ENCODE results near the gene C4B.
"Not testable (repeated sequence)": the region's sequence is repeated elsewhere in the genome, so short reads cannot be mapped to it uniquely, and the experiment has no call there.

C4B gene

DNA sequence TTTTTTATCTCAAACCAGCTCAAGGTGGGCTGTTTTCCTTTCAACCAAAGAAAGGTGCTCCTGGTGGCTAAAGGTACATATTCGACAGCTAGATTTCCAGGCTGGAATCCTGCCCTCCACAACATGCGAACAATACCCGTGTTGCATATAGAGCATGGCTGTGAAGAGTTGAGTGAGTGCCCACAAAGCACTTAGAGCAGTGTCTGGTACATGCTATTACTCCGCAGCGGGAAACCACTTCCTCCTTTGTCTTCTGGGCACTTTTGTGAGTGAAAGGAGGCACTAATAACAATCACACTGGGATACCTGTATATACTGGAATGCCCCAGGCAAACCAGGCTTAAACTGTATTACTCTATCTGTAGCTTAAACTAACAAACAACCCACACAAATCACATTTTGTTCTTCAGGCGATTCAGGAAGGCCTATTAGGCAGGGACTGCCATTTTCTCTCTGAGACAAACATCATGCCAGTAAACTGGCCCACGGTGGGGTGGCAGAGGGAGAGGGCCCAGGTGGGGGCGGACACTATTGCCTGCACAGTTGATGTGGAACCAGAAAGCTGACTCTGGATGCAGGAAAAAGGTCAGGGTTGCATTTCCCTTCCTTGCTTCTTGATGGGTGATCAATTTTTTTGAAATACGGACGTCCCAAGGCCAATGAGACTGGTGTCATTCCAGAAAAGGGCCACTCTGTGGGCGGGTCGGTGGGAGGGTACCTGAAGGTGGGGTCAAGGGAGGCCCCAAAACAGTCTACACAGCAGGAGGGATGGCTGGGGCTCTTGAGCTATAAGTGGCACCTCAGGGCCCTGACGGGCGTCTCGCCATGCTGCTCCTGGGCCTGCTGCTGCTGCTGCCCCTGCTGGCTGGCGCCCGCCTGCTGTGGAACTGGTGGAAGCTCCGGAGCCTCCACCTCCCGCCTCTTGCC, 23.3 kb downstream of the C4B start, which contains the start of gene CYP21A2:
Gene CYP21A2, plus strand, starts transcription at position 818 of the 927 bp plus-strand sequence. Its CDS starts 8 bp downstream, at position 826.
- DNase-seq = not testable (repeated sequence)

DNA sequence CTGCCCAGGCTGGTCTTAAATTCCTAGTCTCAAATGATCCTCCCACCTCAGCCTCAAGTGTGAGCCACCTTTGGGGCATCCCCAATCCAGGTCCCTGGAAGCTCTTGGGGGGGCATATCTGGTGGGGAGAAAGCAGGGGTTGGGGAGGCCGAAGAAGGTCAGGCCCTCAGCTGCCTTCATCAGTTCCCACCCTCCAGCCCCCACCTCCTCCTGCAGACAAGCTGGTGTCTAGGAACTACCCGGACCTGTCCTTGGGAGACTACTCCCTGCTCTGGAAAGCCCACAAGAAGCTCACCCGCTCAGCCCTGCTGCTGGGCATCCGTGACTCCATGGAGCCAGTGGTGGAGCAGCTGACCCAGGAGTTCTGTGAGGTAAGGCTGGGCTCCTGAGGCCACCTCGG, 24.3 kb downstream of the C4B start:
- peak; percentile 7 for DNase-seq

GRCh38 chr6:32039321-32040274, 25.0 kb downstream of the C4B start:
- peak; percentile 17 for DNase-seq

DNA sequence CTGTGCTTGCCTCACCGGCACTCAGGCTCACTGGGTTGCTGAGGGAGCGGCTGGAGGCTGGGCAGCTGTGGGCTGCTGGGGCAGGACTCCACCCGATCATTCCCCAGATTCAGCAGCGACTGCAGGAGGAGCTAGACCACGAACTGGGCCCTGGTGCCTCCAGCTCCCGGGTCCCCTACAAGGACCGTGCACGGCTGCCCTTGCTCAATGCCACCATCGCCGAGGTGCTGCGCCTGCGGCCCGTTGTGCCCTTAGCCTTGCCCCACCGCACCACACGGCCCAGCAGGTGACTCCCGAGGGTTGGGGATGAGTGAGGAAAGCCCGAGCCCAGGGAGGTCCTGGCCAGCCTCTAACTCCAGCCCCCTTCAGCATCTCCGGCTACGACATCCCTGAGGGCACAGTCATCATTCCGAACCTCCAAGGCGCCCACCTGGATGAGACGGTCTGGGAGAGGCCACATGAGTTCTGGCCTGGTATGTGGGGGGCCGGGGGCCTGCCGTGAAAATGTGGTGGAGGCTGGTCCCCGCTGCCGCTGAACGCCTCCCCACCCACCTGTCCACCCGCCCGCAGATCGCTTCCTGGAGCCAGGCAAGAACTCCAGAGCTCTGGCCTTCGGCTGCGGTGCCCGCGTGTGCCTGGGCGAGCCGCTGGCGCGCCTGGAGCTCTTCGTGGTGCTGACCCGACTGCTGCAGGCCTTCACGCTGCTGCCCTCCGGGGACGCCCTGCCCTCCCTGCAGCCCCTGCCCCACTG, 25.9 kb downstream of the C4B start:
- peak; percentile 11 for DNase-seq

- not testable (repeated sequence) for DNase-seq
These were observed 26.4 kb downstream of the C4B start for GRCh38 chr6:32041050-32041321.

DNA sequence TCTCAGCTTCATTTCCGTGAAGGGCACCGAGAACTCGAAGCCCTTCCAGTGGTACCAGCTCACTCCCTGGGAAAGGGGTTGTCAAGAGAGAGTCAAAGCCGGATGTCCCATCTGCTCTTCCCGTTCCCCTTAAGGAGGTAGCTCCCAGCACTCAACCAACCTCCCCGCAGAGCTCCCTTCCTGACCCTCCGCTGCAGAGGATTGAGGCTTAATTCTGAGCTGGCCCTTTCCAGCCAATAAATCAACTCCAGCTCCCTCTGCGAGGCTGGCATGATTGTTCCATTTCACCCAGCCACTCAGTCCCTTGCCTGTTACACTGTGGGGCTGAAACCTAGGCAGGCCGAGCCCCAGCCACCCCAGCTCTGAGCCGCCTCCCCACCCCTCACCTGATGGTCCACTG, 26.8 kb downstream of the C4B start:
- peak; percentile 5 for DNase-seq

- not testable (repeated sequence) for DNase-seq
These were observed 27.7 kb downstream of the C4B start for GRCh38 chr6:32042276-32042675.

GRCh38 chr6:32043589-32044380, 29.2 kb downstream of the C4B start:
- peak; percentile 11 for DNase-seq

- peak; percentile 12 for DNase-seq
These were observed 30.3 kb downstream of the C4B start for GRCh38 chr6:32044916-32045315.

DNA sequence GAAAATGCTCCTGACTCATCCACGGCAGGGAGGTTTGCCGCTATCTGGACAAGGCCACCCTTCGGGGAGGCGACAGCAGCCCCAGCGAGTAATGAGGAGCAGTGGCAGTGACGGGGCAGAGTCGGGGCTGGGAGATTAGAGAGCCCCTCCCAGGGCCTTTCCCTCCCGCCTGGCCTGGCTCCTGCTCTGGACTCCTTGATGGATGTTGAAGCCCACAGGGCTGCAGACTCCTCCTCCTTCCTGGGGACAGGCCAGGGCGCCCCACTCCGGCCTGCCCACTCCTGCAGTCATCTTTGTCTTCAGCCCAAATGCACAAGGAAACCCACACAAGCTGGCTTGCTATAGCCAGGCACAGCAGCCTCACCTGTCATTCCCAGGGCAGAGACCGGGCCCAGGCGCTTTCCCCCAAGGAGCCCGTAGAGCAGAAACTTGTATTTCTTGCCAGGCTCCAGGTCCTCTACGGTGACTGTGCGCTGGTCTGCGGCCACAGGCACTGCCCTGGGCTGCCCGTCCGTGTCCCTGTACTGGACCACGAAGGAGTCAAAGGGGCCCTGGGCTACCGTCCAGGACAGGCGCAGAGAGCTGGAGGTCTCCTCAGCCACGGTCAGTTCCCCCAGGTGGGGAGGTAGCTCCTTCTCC, 31.3 kb downstream of the C4B start:
- DNase-seq = peak; percentile 44

DNA sequence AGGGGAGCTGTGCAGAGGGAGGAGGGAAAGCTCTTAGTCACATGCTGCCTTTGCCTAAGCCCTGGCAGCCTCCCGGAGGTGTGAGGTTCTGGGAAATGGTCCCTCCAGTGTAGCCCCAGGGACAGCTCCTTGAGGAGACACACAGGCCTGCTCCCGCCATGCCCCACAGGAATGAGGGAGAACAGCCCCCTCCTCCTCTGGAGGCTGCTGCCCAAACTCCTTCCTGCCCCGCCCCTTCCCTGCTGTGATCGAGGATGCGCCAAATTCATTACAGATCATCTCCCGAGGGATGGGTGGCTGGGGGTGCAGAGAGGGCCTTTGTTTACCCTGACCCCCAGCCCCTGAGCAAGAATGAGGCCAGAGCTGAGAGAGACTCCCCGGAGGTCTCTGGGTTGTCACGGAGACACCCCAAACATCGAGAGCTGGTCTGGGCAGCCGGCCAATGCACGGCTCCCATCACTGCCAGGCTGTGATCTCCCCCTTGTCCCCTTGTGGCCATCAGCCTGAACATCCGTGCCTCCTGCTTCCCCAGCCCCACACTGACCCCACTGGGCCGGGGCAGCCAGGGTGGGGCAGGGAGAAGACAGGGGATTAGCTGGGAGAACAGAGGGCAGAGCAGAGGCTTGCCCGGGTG, 32.0 kb downstream of the C4B start:
- peak; percentile 70 for DNase-seq

DNA sequence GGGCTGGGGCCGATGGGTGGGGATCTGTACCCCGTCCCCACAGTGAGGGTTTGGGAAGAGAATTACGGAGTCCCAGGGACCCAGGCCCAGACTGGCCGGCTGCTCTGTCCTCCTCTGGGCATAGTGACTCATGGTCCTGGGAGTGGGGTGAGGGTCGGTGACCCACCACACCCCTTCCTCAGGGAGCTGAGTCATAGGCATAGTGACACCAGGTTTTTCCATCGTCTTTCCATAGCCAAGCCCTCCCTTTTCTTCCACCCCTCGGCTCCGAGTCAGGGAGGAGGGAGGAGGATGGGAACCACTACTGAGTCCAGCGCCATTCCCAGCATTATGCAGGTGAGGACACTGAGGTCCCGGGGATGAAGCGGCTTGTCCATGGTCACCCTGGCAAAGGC, 32.5 kb downstream of the C4B start:
- peak; percentile 69 for DNase-seq

DNA sequence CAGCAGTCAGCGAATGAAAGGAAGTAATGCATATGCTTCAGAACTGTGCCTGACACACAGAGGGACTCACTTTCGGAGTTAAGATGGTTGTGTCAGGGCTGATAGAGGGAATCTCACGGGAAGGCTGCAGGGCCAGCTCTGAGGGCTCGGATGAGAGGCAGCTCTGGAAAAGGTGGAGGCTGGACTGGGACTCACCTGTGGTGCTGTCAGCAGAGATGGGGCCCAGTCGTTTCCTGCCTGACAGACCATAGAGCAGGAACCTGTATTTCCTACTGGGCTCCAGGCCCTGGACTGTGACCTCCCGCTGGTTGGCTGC, 32.9 kb downstream of the C4B start:
- peak; percentile 21 for DNase-seq

- peak; percentile 70 for DNase-seq
These were observed 33.5 kb downstream of the C4B start for GRCh38 chr6:32047855-32048766.

GRCh38 chr6:32049149-32049548, 34.6 kb downstream of the C4B start:
- not testable (repeated sequence) for DNase-seq

GRCh38 chr6:32049736-32050135, 35.1 kb downstream of the C4B start:
- peak; percentile 18 for DNase-seq

DNA sequence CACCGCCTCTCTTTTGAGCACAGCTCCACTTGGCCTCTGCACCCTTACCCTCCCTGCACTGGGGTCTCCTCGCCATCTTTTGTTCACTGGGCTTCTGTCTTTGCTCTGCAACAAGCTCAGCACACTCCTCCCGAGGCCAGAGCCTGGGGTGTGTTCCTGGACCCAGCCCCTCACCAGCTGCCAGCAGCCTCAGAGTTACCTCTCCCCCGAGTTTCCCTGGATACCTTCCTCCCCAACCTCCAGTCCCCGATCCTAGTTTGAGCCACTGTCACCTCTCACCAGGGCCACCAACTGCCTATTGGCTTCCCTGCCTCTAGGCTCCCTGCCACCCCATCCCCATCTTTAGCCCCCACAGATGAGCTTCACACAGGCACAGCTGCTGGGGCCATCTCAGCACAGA, 36.0 kb downstream of the C4B start:
- DNase-seq = peak; percentile 16

- DNase-seq = not testable (repeated sequence)
These were observed 38.0 kb downstream of the C4B start for GRCh38 chr6:32052626-32053025.

DNA sequence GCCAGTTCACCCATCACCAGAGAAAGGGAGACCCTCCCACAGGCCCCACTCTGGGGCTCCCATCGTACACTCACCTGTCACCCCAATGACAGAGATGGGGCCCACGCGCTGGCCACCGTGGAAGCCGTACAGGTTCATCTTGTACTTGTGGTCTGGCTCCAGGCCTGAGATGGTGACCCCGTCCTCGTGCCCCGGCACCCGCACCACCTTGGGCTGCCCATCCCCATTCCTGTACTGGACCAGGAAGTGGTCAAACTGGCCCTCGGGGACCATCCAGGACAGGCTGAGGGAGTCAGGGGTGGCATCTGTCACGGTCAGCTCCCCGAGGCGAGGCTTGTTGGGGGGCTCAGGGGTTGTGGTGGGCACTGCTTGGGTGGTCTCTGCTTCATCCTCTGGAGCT, 38.7 kb downstream of the C4B start:
- DNase-seq = peak; percentile 14

DNA sequence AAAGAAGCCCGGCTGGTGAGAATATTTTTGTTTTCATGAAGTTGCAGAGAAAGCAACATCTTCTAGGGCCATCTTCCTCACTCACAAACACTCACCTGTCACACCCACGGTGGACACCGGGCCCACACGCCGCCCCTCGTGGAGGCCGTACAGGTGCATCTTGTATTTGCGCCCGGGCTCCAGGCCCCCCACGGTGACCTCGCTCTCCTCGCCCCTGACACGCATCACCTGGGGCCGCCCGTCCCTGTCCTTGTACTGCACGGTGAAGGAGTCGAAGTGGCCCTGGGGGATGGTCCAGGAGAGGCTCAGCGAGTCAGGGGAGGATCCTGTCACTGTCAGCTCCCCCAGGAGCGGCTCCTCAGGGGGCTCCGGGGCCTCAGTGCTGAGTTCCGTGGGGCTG, 41.2 kb downstream of the C4B start:
- peak; percentile 7 for DNase-seq
